Sigmoid colon (tissue), 4 donors: ENCODE measurements around the gene DPH3.

Experiments
- EP300 ChIP-seq, 4 donors: sonication (generic); formaldehyde crosslinking; IDR thresholded peaks; one replicate each; pipeline ENCODE4 v1.6.1; 2017; ENCODE audit warnings: antibody characterized with exemption in 4 of 4
- POLR2A ChIP-seq, 2 donors: fragments of 450-650 bp; IDR thresholded peaks; one replicate each; pipeline ENCODE4 v1.6.1; 2016; ENCODE audit warnings: antibody characterized with exemption in 2 of 2, mild to moderate bottlenecking in 2 of 2, moderate library complexity in 2 of 2
- TF ChIP-seq, protein P1 (sequence below), 4 experiments: fragments of 450-650 bp in 3 of 4; fragments of 200-600 bp in 1 of 4; IDR thresholded peaks; one replicate each; pipeline ENCODE4 v1.5.1; 2016 to 2019; ENCODE audit warnings: antibody characterized with exemption in 4 of 4, mild to moderate bottlenecking in 3 of 4, moderate library complexity in 2 of 4

DNA sequence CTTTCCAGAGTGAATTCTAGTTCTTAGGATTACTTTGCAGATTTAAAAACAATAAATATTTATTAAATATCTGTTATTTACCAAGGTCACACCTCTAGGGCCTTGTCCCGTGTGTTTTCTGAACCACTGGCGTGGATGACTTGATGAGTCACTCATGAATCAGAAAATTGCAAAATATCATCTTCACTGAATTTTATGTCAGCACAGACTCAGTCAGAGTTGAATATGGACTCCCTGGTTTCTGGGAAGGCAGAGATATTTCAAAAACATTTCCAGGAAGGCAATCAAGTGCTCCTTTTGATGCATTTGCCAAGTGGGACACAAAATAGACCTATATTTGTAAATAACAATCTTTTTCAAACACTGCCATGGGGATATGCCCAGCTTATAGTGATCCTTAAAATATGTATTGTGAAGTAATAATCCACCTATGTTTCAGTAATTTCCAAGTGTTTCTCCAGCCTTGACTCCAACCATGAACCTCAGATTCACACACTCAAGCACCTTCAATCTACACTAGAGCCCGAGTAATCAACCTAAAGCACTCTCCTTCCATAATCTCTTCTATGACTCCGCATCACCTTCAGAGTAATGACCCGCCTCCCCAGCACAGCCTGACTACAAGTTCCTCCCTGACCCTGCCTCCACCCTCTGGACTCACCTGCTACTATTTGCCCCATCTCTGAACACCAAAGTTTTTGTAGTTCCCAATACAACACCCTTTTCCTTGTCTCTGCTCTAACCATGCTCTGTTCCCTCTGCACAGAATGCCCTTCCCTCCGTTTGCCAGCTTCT, 24.3 kb downstream of the DPH3 start:
- no peak for TF ChIP-seq POLR2A (IDR thresholded peaks at IDR 0.05)
- TF ChIP-seq, protein P1, sequence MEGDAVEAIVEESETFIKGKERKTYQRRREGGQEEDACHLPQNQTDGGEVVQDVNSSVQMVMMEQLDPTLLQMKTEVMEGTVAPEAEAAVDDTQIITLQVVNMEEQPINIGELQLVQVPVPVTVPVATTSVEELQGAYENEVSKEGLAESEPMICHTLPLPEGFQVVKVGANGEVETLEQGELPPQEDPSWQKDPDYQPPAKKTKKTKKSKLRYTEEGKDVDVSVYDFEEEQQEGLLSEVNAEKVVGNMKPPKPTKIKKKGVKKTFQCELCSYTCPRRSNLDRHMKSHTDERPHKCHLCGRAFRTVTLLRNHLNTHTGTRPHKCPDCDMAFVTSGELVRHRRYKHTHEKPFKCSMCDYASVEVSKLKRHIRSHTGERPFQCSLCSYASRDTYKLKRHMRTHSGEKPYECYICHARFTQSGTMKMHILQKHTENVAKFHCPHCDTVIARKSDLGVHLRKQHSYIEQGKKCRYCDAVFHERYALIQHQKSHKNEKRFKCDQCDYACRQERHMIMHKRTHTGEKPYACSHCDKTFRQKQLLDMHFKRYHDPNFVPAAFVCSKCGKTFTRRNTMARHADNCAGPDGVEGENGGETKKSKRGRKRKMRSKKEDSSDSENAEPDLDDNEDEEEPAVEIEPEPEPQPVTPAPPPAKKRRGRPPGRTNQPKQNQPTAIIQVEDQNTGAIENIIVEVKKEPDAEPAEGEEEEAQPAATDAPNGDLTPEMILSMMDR (IDR thresholded peaks at IDR 0.05), result no peak
- TF ChIP-seq EP300 (IDR thresholded peaks at IDR 0.05), result no peak
